GM12878 (cell line): ENCODE data around the gene CTCFL. TPM values are rescaled to one million over a fixed set of nuclear protein-coding genes. Genes with fewer than 3 reads are reported as not detected.

ENCODE experiments used
- ATAC-seq: fragments of 200-7000 bp; cut with Tn5 transposase; 3 replicates; pipeline ENCODE4 v1.9.1; 2020; ENCODE audit warnings: mild to moderate bottlenecking, moderate library complexity
- BruUV-seq: library from RNA; stranded (reverse); fragments of 400-500 nt; replicated peaks from 2 replicates; lab custom pipeline; 2021; lab: Mats Ljungman, UMichigan
- CTCF ChIA-PET: fragments of 300-600 bp; sonication (Branson Sonifier 250); formaldehyde crosslinking; extraction: SDS; loops from one replicate; lab custom pipeline; 2021; ENCODE audit warnings: inconsistent platforms; lab: Yijun Ruan, JAX
- POLR2A ChIA-PET: fragments of 350-600 bp; formaldehyde crosslinking; extraction: SDS; loops from one replicate; lab custom pipeline; 2021; ENCODE audit warnings: inconsistent platforms; lab: Charles Lee
- RAD21 ChIA-PET: fragments of 300-600 bp; sonication (Branson Sonifier 250); formaldehyde crosslinking; loops from one replicate; lab custom pipeline; 2023; ENCODE audit warnings: antibody characterized with exemption; ENCODE audit not compliant: unreplicated experiment; lab: Charles Lee
- SMC1A ChIA-PET: fragments of 300-600 bp; sonication (Branson Sonifier 250); formaldehyde crosslinking; loops from one replicate; lab custom pipeline; 2023; ENCODE audit not compliant: unreplicated experiment, uncharacterized antibody; lab: Charles Lee
- DNase-seq: peaks from one replicate; pipeline ENCODE4 v3.0.0-alpha.2; 2011; ENCODE audit warnings: low read depth, low spot score
- FAIRE-seq: peaks from 3 replicates; lab custom pipeline; 2011; peaks lifted over from hg19 to GRCh38; lab: Jason Lieb, UNC
- H2AFZ ChIP-seq: 2 replicates; pipeline ENCODE4 v1.6.0; 2011; ENCODE audit warnings: low read depth, low read length, control low read depth; ENCODE audit not compliant: control insufficient read depth
- H3K27ac ChIP-seq: 2 replicates; pipeline ENCODE4 v1.5.1; 2011; ENCODE audit warnings: control low read depth; ENCODE audit not compliant: control insufficient read depth, insufficient read depth
- H3K27me3 ChIP-seq, 2 experiments: replicated peaks in 1 of 2; 2 replicates each; pipeline versions ENCODE4 v1.6.0 to v1.6.1; 2011; ENCODE audit warnings: low read length in 1 of 2; ENCODE audit not compliant: control insufficient read depth in 2 of 2, insufficient read depth in 2 of 2
- H3K36me3 ChIP-seq, 2 experiments: 2 replicates each; pipeline ENCODE4 v1.5.1; 2011; ENCODE audit warnings: low read length in 1 of 2; ENCODE audit not compliant: control insufficient read depth in 2 of 2, insufficient read depth in 2 of 2
- H3K4me1 ChIP-seq: 2 replicates; pipeline ENCODE4 v1.6.1; 2011; ENCODE audit warnings: mild to moderate bottlenecking, low read length, moderate library complexity, mixed read lengths; ENCODE audit not compliant: control insufficient read depth, insufficient read depth
- H3K4me2 ChIP-seq: 2 replicates; pipeline ENCODE4 v1.6.0; 2011; ENCODE audit warnings: control low read depth; ENCODE audit not compliant: control insufficient read depth, insufficient read depth
- H3K4me3 ChIP-seq: fragments of 200-600 bp; sonication (generic); 2 replicates; pipeline ENCODE4 v1.5.1; 2016
- H3K79me2 ChIP-seq: 2 replicates; pipeline ENCODE4 v1.6.0; 2011; ENCODE audit warnings: low read length; ENCODE audit not compliant: control insufficient read depth, insufficient read depth
- H3K9ac ChIP-seq: 2 replicates; pipeline ENCODE4 v1.8.0; 2011; ENCODE audit warnings: low read length, control low read depth, mixed read lengths; ENCODE audit not compliant: control insufficient read depth, insufficient read depth
- H3K9me3 ChIP-seq: replicated peaks from 3 replicates; pipeline ENCODE4 v1.5.1; 2011; ENCODE audit warnings: mild to moderate bottlenecking, low read length; ENCODE audit not compliant: control insufficient read depth, insufficient read depth
- H4K20me1 ChIP-seq: 2 replicates; pipeline ENCODE4 v1.6.0; 2011; ENCODE audit not compliant: control insufficient read depth, insufficient read depth
- CEBPB ChIP-seq, 2 experiments: fragments of 150-350 bp in 1 of 2; IDR thresholded peaks; 2 replicates each; pipeline ENCODE4 v1.6.1; 2012 to 2014; ENCODE audit warnings: low read depth in 2 of 2, low read length in 2 of 2, borderline replicate concordance in 1 of 2, inconsistent platforms in 1 of 2
- ELK1 ChIP-seq: IDR thresholded peaks from 2 replicates; pipeline ENCODE4 v1.6.1; 2012; ENCODE audit warnings: low read depth, low read length, improper control_type of control experiment
- HDAC2 ChIP-seq: fragments of 200-600 bp; sonication (generic); IDR thresholded peaks from 2 replicates; pipeline ENCODE4 v1.6.1; 2017
- IRF5 ChIP-seq: fragments of 450-650 bp; IDR thresholded peaks from 2 replicates; pipeline ENCODE4 v1.6.1; 2017; ENCODE audit warnings: borderline replicate concordance
- JUNB ChIP-seq: IDR thresholded peaks from 2 replicates; pipeline ENCODE4 v1.6.1; 2016; ENCODE audit warnings: antibody characterized with exemption, mild to moderate bottlenecking
- KLF5 ChIP-seq: fragments of 450-650 bp; IDR thresholded peaks from 2 replicates; pipeline ENCODE4 v1.6.1; 2014; ENCODE audit warnings: mild to moderate bottlenecking; ENCODE audit not compliant: partially characterized antibody
- NFYB ChIP-seq: IDR thresholded peaks from 2 replicates; pipeline ENCODE4 v1.6.1; 2011; ENCODE audit warnings: low read depth, mild to moderate bottlenecking, low read length, improper control_type of control experiment, moderate library complexity; ENCODE audit not compliant: insufficient read depth
- SREBF2 ChIP-seq: IDR thresholded peaks from 2 replicates; pipeline ENCODE4 v1.6.1; 2012; ENCODE audit warnings: mild to moderate bottlenecking, low read length
- TARDBP ChIP-seq: IDR thresholded peaks from 2 replicates; pipeline ENCODE4 v1.6.1; 2016; ENCODE audit warnings: borderline replicate concordance
- TBL1XR1 ChIP-seq: IDR thresholded peaks from 2 replicates; pipeline ENCODE4 v1.6.1; 2012; ENCODE audit warnings: low read depth, low read length, improper control_type of control experiment
- ZNF207 ChIP-seq: fragments of 450-650 bp; IDR thresholded peaks from 2 replicates; pipeline ENCODE4 v1.6.1; 2014; ENCODE audit warnings: antibody characterized with exemption, mild to moderate bottlenecking, borderline replicate concordance
- WGBS: methylation state at CpG from one replicate; pipeline ENCODE4 v1.1.6; 2016; ENCODE audit warnings: low lambda C conversion rate; ENCODE audit not compliant: insufficient replicate concordance, insufficient coverage; ENCODE audit errors: missing lambda C conversion rate; 5-methylcytosine and 5-hydroxymethylcytosine counted together
- in situ Hi-C: fragments of 300-500 bp; cut with MboI; formaldehyde crosslinking; loops from 9 replicates; pipeline ENCODE4 v1.14.3; 2018; ENCODE audit warnings: mixed read lengths
- intact Hi-C: fragments of 100-400 bp; cut with micrococcal nuclease; formaldehyde crosslinking; loops from one replicate; pipeline ENCODE4 v1.14.2; 2022; ENCODE audit not compliant: unreplicated experiment
- polyA plus RNA-seq, 11 experiments: library from polyadenylated mRNA; depleted of rRNA in 4 of 11; unstranded in 6 of 11; stranded (reverse) in 5 of 11; fragments of >200 nt; fragmentation: Nextera tagmentation in 4 of 11; fragmentation: Illumina TruSeq in 1 of 11; extraction: Ambion mirVana in 4 of 11; extraction: Trizol in 1 of 11; gene quantifications; 1 replicate in 1 of 11; 2 replicates in 10 of 11; pipeline versions ENCODE4 v1.2.1 to v1.2.3, GENCODE V29; 2011 to 2016; ENCODE audit warnings: inconsistent platforms in 2 of 11, missing spikeins in 2 of 11, low read depth in 1 of 11
- total RNA-seq, 4 experiments: library from RNA; depleted of rRNA in 3 of 4; stranded (reverse); fragments of >200 nt in 3 of 4; fragmentation: Illumina TruSeq in 1 of 4; extraction: Trizol in 1 of 4; gene quantifications; 2 replicates each; pipeline versions ENCODE4 v1.2.1 to v1.2.3, GENCODE V29; 2013 to 2021

Gene CTCFL
- total and polyA plus RNA-seq, 10 of the 15 experiments (the other 5 are each of a cell fraction or from before 2014, with no cell fraction given), result 0.06 to 0.20 (median 0.11) TPM; not detected in 4

- TF ChIP-seq TARDBP (no peak), HDAC2 (no peak), TBL1XR1 (no peak), JUNB (no peak), ELK1 (no peak), SREBF2 (no peak)
Observed at GRCh38 chr20:57522380-57523140, 2.4 kb downstream of the CTCFL start (continued).

GRCh38 chr20:57517904-57518303, 7.0 kb downstream of the CTCFL start:
- BruUV-seq, result no TSS peak
- no peak for FAIRE-seq
- Histone ChIP-seq H3K27me3 (no peaks in the 10 kb centered on the region), H3K4me3 (no peak overlapping the region), H3K9ac (no peak overlapping the region), H3K9me3 (no peaks in the 10 kb centered on the region), H3K4me1 (peaks cover 3% of the 10 kb centered on the region; the same call in 1 of the 2 replicates), H2AFZ (no peak overlapping the region), H3K36me3 (no peaks in the 10 kb centered on the region), H3K4me2 (no peak overlapping the region), H4K20me1 (no peaks in the 10 kb centered on the region), H3K27ac (no peak overlapping the region), H3K79me2 (no peaks in the 10 kb centered on the region)
- no peak for DNase-seq
- no peak for TF ChIP-seq IRF5
- TF ChIP-seq CEBPB (IDR thresholded peaks at IDR 0.05; ENCODE audit: borderline replicate concordance in 1 of 2, low read depth in 2 of 2, low read length in 2 of 2), result no peak
- no peak for TF ChIP-seq NFYB
- TF ChIP-seq TBL1XR1, result no peak
- TF ChIP-seq KLF5, result no peak
- no peak for TF ChIP-seq ZNF207
- ChIA-PET RAD21 (no interaction called here), CTCF (no interaction called here), SMC1A (no interaction called here), POLR2A (no interaction called here)
- WGBS, result 63% methylated on average over 5 of the region's 5 CpGs
- no peak for ATAC-seq
- in situ Hi-C loops (loop anchor here (5.0 kb wide), 1 partner anchor 694 kb away; no protein-coding TSS in a partner anchor), intact Hi-C loops (no loop called here)
